Neural progenitor cell (in vitro differentiated cells): ENCODE measurements around the gene CAPN10.

Experiments
- CTCF ChIP-seq: fragments of 200-600 bp; sonication (generic); IDR thresholded peaks from 2 replicates; pipeline ENCODE4 v1.5.1; 2017; ENCODE audit warnings: antibody characterized with exemption, mild to moderate bottlenecking
- EZH2 ChIP-seq: fragments of 200-600 bp; sonication (generic); IDR thresholded peaks from 2 replicates; pipeline ENCODE4 v1.6.1; 2017; ENCODE audit warnings: antibody characterized with exemption, mild to moderate bottlenecking, moderate library complexity

DNA sequence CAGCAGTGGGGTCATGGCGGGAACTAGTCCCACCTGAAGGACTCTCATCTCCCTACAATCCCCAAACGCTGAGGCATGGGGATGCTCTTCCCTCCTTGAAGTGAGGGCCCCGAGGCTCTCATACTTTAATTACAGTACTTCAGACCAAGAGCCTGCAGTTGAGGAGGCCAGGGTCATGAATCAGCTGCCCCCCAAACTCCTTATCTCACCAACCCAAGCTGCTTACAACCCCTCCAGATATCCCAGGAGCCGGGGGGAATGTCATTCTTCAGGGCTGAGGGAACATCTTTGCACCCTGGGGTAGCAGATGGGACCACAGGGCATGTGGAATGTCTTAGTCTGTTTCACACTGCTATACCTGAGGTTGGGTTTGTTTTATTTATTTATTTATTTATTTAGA, 2.8 kb upstream of the CAPN10 start:
- TF ChIP-seq CTCF, result no peak
- TF ChIP-seq EZH2, result no peak
